DND-41 (cell line): ENCODE results near the gene PEPD.

Experiments used
- ATAC-seq: fragments of 200-7000 bp; cut with Tn5 transposase; 3 replicates; pipeline ENCODE4 v1.9.1; 2021; ENCODE audit warnings: low read depth; ENCODE audit not compliant: insufficient read depth
- DNase-seq: peaks from one replicate; pipeline ENCODE4 v3.0.0-alpha.2; 2020
- H2AFZ ChIP-seq: 2 replicates; pipeline ENCODE4 v1.6.0; 2012; ENCODE audit warnings: low read depth, low read length
- H3K27ac ChIP-seq: 2 replicates; pipeline ENCODE4 v1.5.1; 2012; ENCODE audit warnings: low read length, inconsistent platforms
- H3K27me3 ChIP-seq: fragments of 200-600 bp; sonication (generic); 2 replicates; pipeline ENCODE4 v1.6.0; 2012; ENCODE audit warnings: low read length, mild to moderate bottlenecking, inconsistent platforms; ENCODE audit not compliant: insufficient read depth, poor library complexity
- H3K36me3 ChIP-seq: 2 replicates; pipeline ENCODE4 v1.5.1; 2012; ENCODE audit warnings: low read length, inconsistent platforms; ENCODE audit not compliant: insufficient read depth
- H3K4me1 ChIP-seq: 2 replicates; pipeline ENCODE4 v1.5.1; 2012; ENCODE audit warnings: mild to moderate bottlenecking, low read length; ENCODE audit not compliant: insufficient read depth
- H3K4me2 ChIP-seq: 2 replicates; pipeline ENCODE4 v1.6.0; 2012; ENCODE audit warnings: mild to moderate bottlenecking, moderate library complexity, low read length, inconsistent platforms; ENCODE audit not compliant: insufficient read depth
- H3K4me3 ChIP-seq, 2 experiments: fragments of 200-600 bp in 1 of 2; shearing (Covaris generic) in 1 of 2; 2 replicates each; pipeline ENCODE4 v1.5.1; 2012 to 2016; ENCODE audit warnings: inconsistent platforms in 2 of 2, low read length in 2 of 2, mild to moderate bottlenecking in 2 of 2, low read depth in 1 of 2, moderate library complexity in 1 of 2
- H3K79me2 ChIP-seq: 2 replicates; pipeline ENCODE4 v1.6.0; 2012; ENCODE audit warnings: low read length, inconsistent platforms; ENCODE audit not compliant: insufficient read depth
- H3K9ac ChIP-seq: 2 replicates; pipeline ENCODE4 v1.6.0; 2012; ENCODE audit warnings: low read depth, mild to moderate bottlenecking, inconsistent platforms, low read length, moderate library complexity
- H3K9me3 ChIP-seq: 2 replicates; pipeline ENCODE4 v1.5.1; 2012; ENCODE audit warnings: low read length, moderate library complexity, mild to moderate bottlenecking, inconsistent platforms; ENCODE audit not compliant: insufficient read depth, severe bottlenecking
- H4K20me1 ChIP-seq: 2 replicates; pipeline ENCODE4 v1.6.0; 2012; ENCODE audit warnings: low read length; ENCODE audit not compliant: insufficient read depth
- EZH2 ChIP-seq: IDR thresholded peaks from 3 replicates; pipeline ENCODE4 v1.6.1; 2012; ENCODE audit warnings: borderline replicate concordance, low read depth, mild to moderate bottlenecking, moderate library complexity, low read length, inconsistent platforms; ENCODE audit not compliant: severe bottlenecking
- TF ChIP-seq, protein P1 (sequence below): IDR thresholded peaks from 2 replicates; pipeline ENCODE4 v1.5.1; 2012; ENCODE audit warnings: borderline replicate concordance, low read length, moderate library complexity, mild to moderate bottlenecking; ENCODE audit not compliant: poor library complexity, severe bottlenecking; ENCODE audit errors: extremely low read depth

Gene PEPD

DNA sequence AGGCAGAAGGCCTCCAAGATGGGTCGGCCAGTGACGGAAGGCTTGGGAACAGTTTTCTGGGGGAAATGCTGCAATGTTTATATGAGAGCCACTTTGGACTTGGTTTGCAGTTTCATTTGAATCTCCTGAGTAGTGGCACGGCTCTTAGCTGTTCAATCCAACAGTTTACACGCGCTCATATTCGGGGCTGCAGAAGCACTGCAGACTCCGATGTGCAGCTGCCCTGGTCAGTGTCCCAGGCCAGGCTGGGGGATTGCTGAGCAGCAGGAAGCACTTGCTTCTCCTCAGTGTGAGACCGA is 116.4 kb downstream of the PEPD start:
- H2AFZ ChIP-seq: no peak overlapping the region
- H3K79me2 ChIP-seq: no peaks in the 10 kb centered on the region
- H3K9me3 ChIP-seq: no peaks in the 10 kb centered on the region
- DNase-seq: no peak
- ATAC-seq: no peak
- no peak overlapping the region for H3K4me3 ChIP-seq
- no peak overlapping the region for H3K4me2 ChIP-seq
- H3K9ac ChIP-seq: no peak overlapping the region
- no peak overlapping the region for H3K27ac ChIP-seq
- no peaks in the 10 kb centered on the region for H3K36me3 ChIP-seq
- peaks cover 9% of the 10 kb centered on the region for H4K20me1 ChIP-seq
- TF ChIP-seq, protein P1, sequence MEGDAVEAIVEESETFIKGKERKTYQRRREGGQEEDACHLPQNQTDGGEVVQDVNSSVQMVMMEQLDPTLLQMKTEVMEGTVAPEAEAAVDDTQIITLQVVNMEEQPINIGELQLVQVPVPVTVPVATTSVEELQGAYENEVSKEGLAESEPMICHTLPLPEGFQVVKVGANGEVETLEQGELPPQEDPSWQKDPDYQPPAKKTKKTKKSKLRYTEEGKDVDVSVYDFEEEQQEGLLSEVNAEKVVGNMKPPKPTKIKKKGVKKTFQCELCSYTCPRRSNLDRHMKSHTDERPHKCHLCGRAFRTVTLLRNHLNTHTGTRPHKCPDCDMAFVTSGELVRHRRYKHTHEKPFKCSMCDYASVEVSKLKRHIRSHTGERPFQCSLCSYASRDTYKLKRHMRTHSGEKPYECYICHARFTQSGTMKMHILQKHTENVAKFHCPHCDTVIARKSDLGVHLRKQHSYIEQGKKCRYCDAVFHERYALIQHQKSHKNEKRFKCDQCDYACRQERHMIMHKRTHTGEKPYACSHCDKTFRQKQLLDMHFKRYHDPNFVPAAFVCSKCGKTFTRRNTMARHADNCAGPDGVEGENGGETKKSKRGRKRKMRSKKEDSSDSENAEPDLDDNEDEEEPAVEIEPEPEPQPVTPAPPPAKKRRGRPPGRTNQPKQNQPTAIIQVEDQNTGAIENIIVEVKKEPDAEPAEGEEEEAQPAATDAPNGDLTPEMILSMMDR: no peak
- TF ChIP-seq EZH2: no peak
- H3K4me1 ChIP-seq: no peaks in the 10 kb centered on the region
- no peaks in the 10 kb centered on the region for H3K27me3 ChIP-seq

DNA sequence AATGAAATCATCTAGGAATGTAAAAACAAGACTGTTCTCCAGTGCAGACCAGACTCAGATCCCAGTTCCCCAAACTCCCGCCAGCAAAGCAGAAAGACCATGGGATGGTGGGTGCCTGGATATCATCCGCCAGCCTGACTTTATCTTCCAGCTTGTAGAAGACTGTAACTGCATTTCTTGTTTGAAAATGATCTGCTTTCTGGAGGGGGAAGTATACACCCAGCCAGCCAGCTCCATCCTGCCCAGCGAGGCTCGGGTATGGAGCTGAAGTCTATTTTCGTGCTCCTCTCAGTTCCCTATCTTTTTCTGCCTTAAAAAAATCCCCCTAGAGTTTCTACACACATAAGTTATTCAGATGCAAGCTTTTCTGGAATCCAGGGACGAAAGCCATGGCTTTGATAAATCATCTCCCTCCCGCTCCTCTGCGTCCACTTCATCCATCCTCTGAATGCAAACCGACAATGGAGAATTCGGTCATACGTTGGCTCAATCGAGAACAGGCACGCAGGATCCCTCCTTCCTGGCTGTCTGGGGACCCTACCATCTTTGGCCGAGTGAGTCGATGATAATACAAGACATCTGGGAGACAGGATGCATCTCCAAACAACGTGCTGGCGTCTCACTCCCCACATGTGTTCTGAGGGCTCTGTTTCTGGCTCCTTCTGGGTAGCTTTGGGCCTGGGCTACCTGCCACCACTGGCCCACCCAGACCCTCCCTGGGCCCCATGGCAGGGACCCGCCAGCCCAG is 116.9 kb downstream of the PEPD start:
- H3K9ac ChIP-seq: no peak overlapping the region
- H3K4me3 ChIP-seq: no peak overlapping the region
- H3K4me2 ChIP-seq: no peak overlapping the region
- peaks cover 9% of the 10 kb centered on the region for H4K20me1 ChIP-seq
- no peak for DNase-seq
- H2AFZ ChIP-seq: no peak overlapping the region
- H3K36me3 ChIP-seq: no peaks in the 10 kb centered on the region
- H3K27me3 ChIP-seq: no peaks in the 10 kb centered on the region
- H3K9me3 ChIP-seq: no peaks in the 10 kb centered on the region
- ATAC-seq: no peak
- no peaks in the 10 kb centered on the region for H3K79me2 ChIP-seq
- TF ChIP-seq, protein P1: no peak
- no peak for TF ChIP-seq EZH2
- no peaks in the 10 kb centered on the region for H3K4me1 ChIP-seq
- H3K27ac ChIP-seq: no peak overlapping the region

DNA sequence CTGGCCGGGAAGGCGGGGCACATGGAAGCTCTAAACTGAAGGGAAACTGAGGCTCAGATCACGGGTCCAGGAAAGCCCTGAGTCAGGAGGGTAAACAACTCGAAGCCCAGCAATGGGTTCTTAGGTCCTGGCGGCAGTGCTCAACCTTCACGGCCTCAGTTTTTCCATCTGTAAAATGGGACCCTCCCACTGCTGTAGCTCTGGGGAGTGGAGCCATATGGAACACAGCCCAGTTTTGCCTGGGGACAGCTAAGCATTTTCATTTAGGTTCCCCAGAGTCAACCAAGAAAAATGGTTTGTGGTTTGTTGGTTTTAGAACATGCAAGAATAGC is 117.7 kb downstream of the PEPD start:
- H3K9me3 ChIP-seq: no peaks in the 10 kb centered on the region
- H3K27ac ChIP-seq: no peak overlapping the region
- DNase-seq (no peak), ATAC-seq (no peak)
- H3K36me3 ChIP-seq: no peaks in the 10 kb centered on the region
- no peak overlapping the region for H3K9ac ChIP-seq
- TF ChIP-seq, protein P1: no peak
- no peak for TF ChIP-seq EZH2
- H3K79me2 ChIP-seq: no peaks in the 10 kb centered on the region
- H3K4me3 ChIP-seq: no peak overlapping the region
- peaks cover 9% of the 10 kb centered on the region for H4K20me1 ChIP-seq
- H2AFZ ChIP-seq: no peak overlapping the region
- no peak overlapping the region for H3K4me2 ChIP-seq
- no peaks in the 10 kb centered on the region for H3K27me3 ChIP-seq
- H3K4me1 ChIP-seq: no peaks in the 10 kb centered on the region
